Stimulated activated memory B cell treated with anti-CD40 and anti-IgM and Interleukin-4, amounts not matched to agents 10 μg/mL and 1 μg/mL and 100 μg/mL, for 72 hours (primary cell): ENCODE measurements around the gene CLIP2.
"Not testable (repeated sequence)": the region's sequence is repeated elsewhere in the genome, so short reads cannot be mapped to it uniquely, and the experiment has no call there.

Experiments
- ATAC-seq: fragments of 150-1000 bp; cut with Tn5 transposase; 2 replicates; pipeline ENCODE4 v1.10.0; 2021
- H3K27ac Mint-ChIP-seq: one replicate; pipeline ENCODE4 v1.8.0; 2022; ENCODE audit warnings: mild to moderate bottlenecking, mixed read lengths
- H3K27me3 Mint-ChIP-seq: one replicate; pipeline ENCODE4 v1.8.0; 2022; ENCODE audit warnings: mixed read lengths
- H3K36me3 Mint-ChIP-seq: one replicate; pipeline ENCODE4 v1.8.0; 2022; ENCODE audit warnings: mixed read lengths
- H3K4me1 Mint-ChIP-seq: one replicate; pipeline ENCODE4 v1.8.0; 2022; ENCODE audit warnings: mixed read lengths
- H3K4me3 Mint-ChIP-seq: one replicate; pipeline ENCODE4 v1.8.0; 2022; ENCODE audit warnings: mild to moderate bottlenecking, moderate library complexity, mixed read lengths
- H3K9me3 Mint-ChIP-seq: one replicate; pipeline ENCODE4 v1.8.0; 2022; ENCODE audit warnings: mixed read lengths

CLIP2 gene

GRCh38 chr7:74428023-74428422 is 138.8 kb downstream of the CLIP2 start:
- no peaks in the 10 kb centered on the region for H3K36me3 Mint-ChIP-seq
- ATAC-seq, result no peak
- no peaks in the 10 kb centered on the region for H3K27me3 Mint-ChIP-seq
- H3K27ac Mint-ChIP-seq, result no peak overlapping the region
- no peaks in the 10 kb centered on the region for H3K4me1 Mint-ChIP-seq
- no peak overlapping the region for H3K4me3 Mint-ChIP-seq
- no peaks in the 10 kb centered on the region for H3K9me3 Mint-ChIP-seq

GRCh38 chr7:74429153-74429747 is 140.0 kb downstream of the CLIP2 start:
- no peaks in the 10 kb centered on the region for H3K4me1 Mint-ChIP-seq
- no peak overlapping the region for H3K4me3 Mint-ChIP-seq
- ATAC-seq, result no peak
- H3K9me3 Mint-ChIP-seq, result no peaks in the 10 kb centered on the region
- H3K27ac Mint-ChIP-seq, result no peak overlapping the region
- H3K36me3 Mint-ChIP-seq, result no peaks in the 10 kb centered on the region
- no peaks in the 10 kb centered on the region for H3K27me3 Mint-ChIP-seq

- not testable (repeated sequence) for H3K4me3 Mint-ChIP-seq, H3K9me3 Mint-ChIP-seq, H3K4me1 Mint-ChIP-seq, ATAC-seq, H3K36me3 Mint-ChIP-seq, H3K27me3 Mint-ChIP-seq, H3K27ac Mint-ChIP-seq
Measured at GRCh38 chr7:74430409-74430808, 141.2 kb downstream of the CLIP2 start.

GRCh38 chr7:74430961-74431466 is 141.8 kb downstream of the CLIP2 start:
- ATAC-seq, result no peak
- Mint-ChIP-seq H3K27ac (no peak overlapping the region), H3K9me3 (no peaks in the 10 kb centered on the region)

GRCh38 chr7:74437291-74437571 is 148.0 kb downstream of the CLIP2 start:
- H3K27me3 Mint-ChIP-seq, result peaks cover 31% of the 10 kb centered on the region
- H3K9me3 Mint-ChIP-seq, H3K4me1 Mint-ChIP-seq, H3K36me3 Mint-ChIP-seq, H3K4me3 Mint-ChIP-seq, ATAC-seq, H3K27ac Mint-ChIP-seq: not testable (repeated sequence)

More at GRCh38 chr7:74430961-74431466, 141.8 kb downstream of the CLIP2 start:
- Mint-ChIP-seq H3K36me3 (no peaks in the 10 kb centered on the region), H3K27me3 (no peaks in the 10 kb centered on the region), H3K4me1 (no peaks in the 10 kb centered on the region), H3K4me3 (no peak overlapping the region)

GRCh38 chr7:74438327-74438726 is 149.1 kb downstream of the CLIP2 start:
- H3K27me3 Mint-ChIP-seq, result peaks cover 31% of the 10 kb centered on the region
- no peak overlapping the region for H3K4me3 Mint-ChIP-seq
- peaks cover 4% of the 10 kb centered on the region for H3K9me3 Mint-ChIP-seq
- ATAC-seq, result no peak
- H3K27ac Mint-ChIP-seq, result no peak overlapping the region
- H3K4me1 Mint-ChIP-seq, result no peaks in the 10 kb centered on the region
- no peaks in the 10 kb centered on the region for H3K36me3 Mint-ChIP-seq

GRCh38 chr7:74439541-74439940 is 150.3 kb downstream of the CLIP2 start:
- H3K4me1 Mint-ChIP-seq, result no peaks in the 10 kb centered on the region
- no peaks in the 10 kb centered on the region for H3K36me3 Mint-ChIP-seq
- ATAC-seq, result no peak
- H3K27me3 Mint-ChIP-seq, result peaks cover 41% of the 10 kb centered on the region
- no peak overlapping the region for H3K4me3 Mint-ChIP-seq
- no peak overlapping the region for H3K27ac Mint-ChIP-seq
- peaks cover 4% of the 10 kb centered on the region for H3K9me3 Mint-ChIP-seq

- not testable (repeated sequence) for H3K9me3 Mint-ChIP-seq, H3K4me1 Mint-ChIP-seq, H3K27ac Mint-ChIP-seq, ATAC-seq, H3K36me3 Mint-ChIP-seq, H3K4me3 Mint-ChIP-seq
- peaks cover 42% of the 10 kb centered on the region for H3K27me3 Mint-ChIP-seq
Measured at GRCh38 chr7:74440143-74440542, 150.9 kb downstream of the CLIP2 start.

- Mint-ChIP-seq H3K36me3 (no peaks in the 10 kb centered on the region), H3K4me1 (no peaks in the 10 kb centered on the region), H3K27me3 (peaks cover 42% of the 10 kb centered on the region), H3K9me3 (peaks cover 4% of the 10 kb centered on the region), H3K4me3 (no peak overlapping the region), H3K27ac (no peak overlapping the region)
- ATAC-seq, result no peak
Measured at GRCh38 chr7:74441801-74442200, 152.6 kb downstream of the CLIP2 start.

GRCh38 chr7:74443543-74444247 is 154.5 kb downstream of the CLIP2 start:
- H3K27ac Mint-ChIP-seq, result no peak overlapping the region
- no peak for ATAC-seq

GRCh38 chr7:74449144-74449543 is 159.9 kb downstream of the CLIP2 start:
- peaks cover 7% of the 10 kb centered on the region for H3K4me1 Mint-ChIP-seq
- H3K9me3 Mint-ChIP-seq, result no peaks in the 10 kb centered on the region
- H3K27me3 Mint-ChIP-seq, result peaks cover 27% of the 10 kb centered on the region
- H3K4me3 Mint-ChIP-seq, result no peak overlapping the region
- peak overlapping the region; percentile 31 for H3K27ac Mint-ChIP-seq
- ATAC-seq, result no peak
- H3K36me3 Mint-ChIP-seq, result no peaks in the 10 kb centered on the region

More at GRCh38 chr7:74443543-74444247, 154.5 kb downstream of the CLIP2 start:
- H3K4me3 Mint-ChIP-seq, result no peak overlapping the region
- no peaks in the 10 kb centered on the region for H3K4me1 Mint-ChIP-seq
- no peaks in the 10 kb centered on the region for H3K36me3 Mint-ChIP-seq
- H3K27me3 Mint-ChIP-seq, result peaks cover 42% of the 10 kb centered on the region
- no peaks in the 10 kb centered on the region for H3K9me3 Mint-ChIP-seq

- Mint-ChIP-seq H3K9me3 (no peaks in the 10 kb centered on the region), H3K27ac (no peak overlapping the region), H3K36me3 (no peaks in the 10 kb centered on the region), H3K4me1 (peaks cover 7% of the 10 kb centered on the region), H3K27me3 (peaks cover 26% of the 10 kb centered on the region), H3K4me3 (no peak overlapping the region)
- peak; percentile 31 for ATAC-seq
Measured at GRCh38 chr7:74449809-74450397, 160.7 kb downstream of the CLIP2 start.

GRCh38 chr7:74452748-74453321 is 163.6 kb downstream of the CLIP2 start:
- Mint-ChIP-seq H3K27me3 (peaks cover 48% of the 10 kb centered on the region), H3K4me3 (peak overlapping the region; percentile 72), H3K9me3 (no peaks in the 10 kb centered on the region), H3K36me3 (no peaks in the 10 kb centered on the region), H3K27ac (peak overlapping the region; percentile 12), H3K4me1 (peaks cover 7% of the 10 kb centered on the region)
- ATAC-seq, result no peak

GRCh38 chr7:74453322-74454011 is 164.3 kb downstream of the CLIP2 start, which contains the start of gene GTF2IRD1:
Gene GTF2IRD1, plus strand, starts transcription at chr7:74453906. Its CDS starts 54,175 bp downstream, at chr7:74508081.
- Mint-ChIP-seq H3K4me3 (peak within 1 kb of the TSS; percentile 76), H3K36me3 (no peaks in the 10 kb centered on the region), H3K27ac (peak within 1 kb of the TSS; percentile 42), H3K27me3 (peaks cover 55% of the 10 kb centered on the region), H3K4me1 (peaks cover 7% of the 10 kb centered on the region), H3K9me3 (no peaks in the 10 kb centered on the region)
- ATAC-seq, result peak; percentile 54
